Naive thymus-derived CD8-positive, alpha-beta T cell (primary cell): ENCODE data around the gene PPFIA4. TPM values are rescaled to one million over a fixed set of nuclear protein-coding genes. Genes with fewer than 3 reads are reported as not detected.
A peak's percentile ranks its signal among the peaks of the same experiment; 100 is the strongest.
"Not testable (repeated sequence)": the region's sequence is repeated elsewhere in the genome, so short reads cannot be mapped to it uniquely, and the experiment has no call there.

Source experiments
- ATAC-seq, 2 donors: fragments of 150-1000 bp; cut with Tn5 transposase in 1 of 2; sonication (Bioruptor Pico), chemical (Tn5 transposase) in 1 of 2; 1 replicate in 1 of 2; 2 replicates in 1 of 2; pipeline ENCODE4 v1.10.0; 2021; ENCODE audit warnings: mild to moderate bottlenecking in 2 of 2, moderate library complexity in 2 of 2
- POLR2A ChIA-PET: fragments of 350-600 bp; sonication (Branson Sonifier 250); formaldehyde crosslinking; loops from one replicate; lab custom pipeline; 2021; ENCODE audit warnings: antibody characterized with exemption; lab: Charles Lee
- DNase-seq, 10 donors: peaks; one replicate each; pipeline versions ENCODE4 v3.0.0 to v3.0.0-alpha.2; 2020 to 2022
- H3K27ac Mint-ChIP-seq, 10 donors: one replicate each; pipeline ENCODE4 v1.8.0; 2020 to 2022; ENCODE audit warnings: mild to moderate bottlenecking in 10 of 10, mixed read lengths in 10 of 10, moderate library complexity in 4 of 10, inconsistent platforms in 1 of 10
- H3K27me3 Mint-ChIP-seq, 5 donors: one replicate each; pipeline ENCODE4 v1.8.0; 2021 to 2022; ENCODE audit warnings: mixed read lengths in 5 of 5
- H3K36me3 Mint-ChIP-seq, 3 donors: one replicate each; pipeline ENCODE4 v1.8.0; 2020 to 2022; ENCODE audit warnings: mixed read lengths in 3 of 3, mild to moderate bottlenecking in 2 of 3, inconsistent platforms in 1 of 3
- H3K4me1 Mint-ChIP-seq, 4 donors: one replicate each; pipeline ENCODE4 v1.8.0; 2021 to 2022; ENCODE audit warnings: mixed read lengths in 4 of 4
- H3K4me3 Mint-ChIP-seq, 10 donors: one replicate each; pipeline ENCODE4 v1.8.0; 2020 to 2022; ENCODE audit warnings: mild to moderate bottlenecking in 10 of 10, mixed read lengths in 10 of 10, moderate library complexity in 6 of 10, inconsistent platforms in 1 of 10
- H3K9me3 Mint-ChIP-seq, 9 donors: one replicate each; pipeline ENCODE4 v1.8.0; 2020 to 2022; ENCODE audit warnings: mixed read lengths in 9 of 9, mild to moderate bottlenecking in 3 of 9, inconsistent platforms in 1 of 9, moderate library complexity in 1 of 9
- polyA plus RNA-seq, 3 donors: library from polyadenylated mRNA; unstranded; fragments of 300-500 nt; fragmentation: Illumina TruSeq; gene quantifications; one replicate each; pipeline ENCODE4 v1.2.3, GENCODE V29; 2021
- total RNA-seq, 8 experiments: library from RNA in 2 of 8; stranded (reverse) in 2 of 8; gene quantifications; one replicate each; pipeline ENCODE4 v1.2.3 and lab custom pipeline; 2021 to 2026

Gene PPFIA4
- total and polyA plus RNA-seq, 5 experiments from 2014 or later, result 0.18 to 1.6 (median 1.4) TPM; not detected in 2

- DNase-seq, H3K27me3 Mint-ChIP-seq, H3K27ac Mint-ChIP-seq, ATAC-seq, H3K4me3 Mint-ChIP-seq: not testable (repeated sequence)
- peaks cover 4 to 11% (median 8%) of the 10 kb centered on the region in 4 donors for H3K4me1 Mint-ChIP-seq
- peaks cover 0 to 12% (median 0%) of the 10 kb centered on the region in 9 donors for H3K9me3 Mint-ChIP-seq
- peaks cover 0 to 60% (median 11%) of the 10 kb centered on the region in 3 donors for H3K36me3 Mint-ChIP-seq
- POLR2A ChIA-PET, result interaction anchor here (1.3 kb wide), 1 partner anchor 16 kb away, joined by 5 read pairs; the partner anchor contains the start of gene TMEM183A
Observed at GRCh38 chr1:203022855-203023254, 3.4 kb upstream of the PPFIA4 start.

- Mint-ChIP-seq H3K27ac (peak overlapping the region in 9 of 10 donors; percentile 66 to 95 (median 88)), H3K9me3 (peaks cover 0 to 12% (median 0%) of the 10 kb centered on the region in 9 donors), H3K27me3 (peaks cover 0 to 7% (median 0%) of the 10 kb centered on the region in 5 donors), H3K36me3 (peaks cover 0 to 32% (median 1%) of the 10 kb centered on the region in 3 donors), H3K4me3 (peak overlapping the region; percentile 50 to 90 (median 76)), H3K4me1 (peaks cover 6 to 11% (median 9%) of the 10 kb centered on the region in 4 donors)
- ATAC-seq (no peak), DNase-seq (no peak)
- POLR2A ChIA-PET, result interaction anchor here (1.3 to 2.1 kb wide), 2 partner anchors 18 to 71 kb away, joined by 3 to 9 read pairs; partner anchors contain the start of gene TMEM183A
Observed at GRCh38 chr1:203025686-203026030, 633 bp upstream of the PPFIA4 start.

GRCh38 chr1:203026666-203027663, 674 bp downstream of the PPFIA4 start:
- Mint-ChIP-seq H3K27ac (peak overlapping the region in 4 of 10 donors; percentile 40 to 82 (median 73)), H3K27me3 (peaks cover 0 to 7% (median 0%) of the 10 kb centered on the region in 5 donors), H3K36me3 (peaks cover 0 to 19% (median 0%) of the 10 kb centered on the region in 3 donors), H3K9me3 (peaks cover 0 to 12% (median 0%) of the 10 kb centered on the region in 9 donors), H3K4me1 (peaks cover 6 to 11% (median 10%) of the 10 kb centered on the region in 4 donors), H3K4me3 (peak overlapping the region; percentile 66 to 85 (median 80))
- no peak for DNase-seq
- peak; percentile 59 to 60 for ATAC-seq
- POLR2A ChIA-PET, result interaction anchor here (0.6 to 2.1 kb wide), 4 partner anchors 20 to 1072 kb away, joined by 3 to 9 read pairs (median 3); partner anchors contain the start of genes TIMM17A and TMEM183A

GRCh38 chr1:203028067-203028783, 1.9 kb downstream of the PPFIA4 start:
- H3K27ac Mint-ChIP-seq, result peak overlapping the region in 2 of 10 donors; percentile 12 to 28
- peaks cover 6 to 11% (median 10%) of the 10 kb centered on the region in 4 donors for H3K4me1 Mint-ChIP-seq
- ATAC-seq (no peak), DNase-seq (no peak)
- peak overlapping the region in 5 of 10 donors; percentile 31 to 85 (median 77) for H3K4me3 Mint-ChIP-seq
- H3K9me3 Mint-ChIP-seq, result peaks cover 0 to 12% (median 0%) of the 10 kb centered on the region in 9 donors
- peaks cover 0 to 7% (median 0%) of the 10 kb centered on the region in 5 donors for H3K27me3 Mint-ChIP-seq
- POLR2A ChIA-PET, result interaction anchor here (0.6 to 1.0 kb wide), 3 partner anchors 21 to 637 kb away, joined by 3 read pairs; partner anchors contain the start of gene TMEM183A
- H3K36me3 Mint-ChIP-seq, result peaks cover 0 to 10% (median 0%) of the 10 kb centered on the region in 3 donors

GRCh38 chr1:203028784-203029553, 2.7 kb downstream of the PPFIA4 start:
- no peak overlapping the region for H3K27ac Mint-ChIP-seq
- peaks cover 0 to 12% (median 0%) of the 10 kb centered on the region in 9 donors for H3K9me3 Mint-ChIP-seq
- peaks cover 6 to 11% (median 10%) of the 10 kb centered on the region in 4 donors for H3K4me1 Mint-ChIP-seq
- POLR2A ChIA-PET, result interaction anchor here (0.6 kb wide), 1 partner anchor 156 kb away, joined by 3 read pairs; no protein-coding TSS in a partner anchor
- H3K36me3 Mint-ChIP-seq, result peaks cover 0 to 4% (median 0%) of the 10 kb centered on the region in 3 donors
- DNase-seq, result no peak
- no peak for ATAC-seq
- H3K27me3 Mint-ChIP-seq, result peaks cover 0 to 7% (median 0%) of the 10 kb centered on the region in 5 donors
- no peak overlapping the region for H3K4me3 Mint-ChIP-seq

- ATAC-seq, result no peak
- peaks cover 0 to 8% (median 5%) of the 10 kb centered on the region in 4 donors for H3K4me1 Mint-ChIP-seq
- no peaks in the 10 kb centered on the region for H3K36me3 Mint-ChIP-seq
- H3K27me3 Mint-ChIP-seq, result peaks cover 0 to 7% (median 0%) of the 10 kb centered on the region in 5 donors
- DNase-seq, result no peak
- H3K4me3 Mint-ChIP-seq, result no peak overlapping the region
- peak overlapping the region in 1 of 10 donors; percentile 7 for H3K27ac Mint-ChIP-seq
- no peaks in the 10 kb centered on the region for H3K9me3 Mint-ChIP-seq
- POLR2A ChIA-PET, result no interaction called here
Observed at GRCh38 chr1:203031467-203031866, 5.2 kb downstream of the PPFIA4 start.

GRCh38 chr1:203033287-203033686, 7.0 kb downstream of the PPFIA4 start:
- Mint-ChIP-seq H3K9me3 (no peaks in the 10 kb centered on the region), H3K4me3 (no peak overlapping the region), H3K36me3 (no peaks in the 10 kb centered on the region), H3K27me3 (peaks cover 0 to 4% (median 0%) of the 10 kb centered on the region in 5 donors), H3K27ac (no peak overlapping the region), H3K4me1 (peaks cover 0 to 5% (median 0%) of the 10 kb centered on the region in 4 donors)
- POLR2A ChIA-PET, result no interaction called here
- DNase-seq, result no peak
- no peak for ATAC-seq

- Mint-ChIP-seq H3K36me3 (no peaks in the 10 kb centered on the region), H3K27me3 (peaks cover 0 to 2% (median under 1%) of the 10 kb centered on the region in 5 donors), H3K4me3 (no peak overlapping the region), H3K27ac (no peak overlapping the region), H3K4me1 (peaks cover 0 to 2% (median 0%) of the 10 kb centered on the region in 4 donors), H3K9me3 (no peaks in the 10 kb centered on the region)
- DNase-seq (no peak), ATAC-seq (no peak)
- POLR2A ChIA-PET, result no interaction called here
Observed at GRCh38 chr1:203033917-203034316, 7.6 kb downstream of the PPFIA4 start.

- Mint-ChIP-seq H3K36me3 (no peaks in the 10 kb centered on the region), H3K4me1 (peaks cover 4 to 6% (median 5%) of the 10 kb centered on the region in 4 donors), H3K27me3 (peaks cover 4 to 8% (median 5%) of the 10 kb centered on the region in 5 donors), H3K4me3 (no peak overlapping the region), H3K9me3 (no peaks in the 10 kb centered on the region), H3K27ac (no peak overlapping the region)
- no peak for ATAC-seq
- POLR2A ChIA-PET, result interaction anchor here (0.5 kb wide), 1 partner anchor 49 kb away, joined by 5 read pairs; no protein-coding TSS in a partner anchor
- DNase-seq, result no peak
Observed at GRCh38 chr1:203034422-203035110, 8.3 kb downstream of the PPFIA4 start.

- no peaks in the 10 kb centered on the region for H3K9me3 Mint-ChIP-seq
- no peak overlapping the region for H3K4me3 Mint-ChIP-seq
- H3K36me3 Mint-ChIP-seq, result no peaks in the 10 kb centered on the region
- POLR2A ChIA-PET, result interaction anchor here (0.5 kb wide), 1 partner anchor 49 kb away, joined by 5 read pairs; no protein-coding TSS in a partner anchor
- peaks cover 4 to 8% (median 5%) of the 10 kb centered on the region in 4 donors for H3K4me1 Mint-ChIP-seq
- H3K27ac Mint-ChIP-seq, result no peak overlapping the region
- DNase-seq (no peak), ATAC-seq (no peak)
- H3K27me3 Mint-ChIP-seq, result peaks cover 4 to 11% (median 7%) of the 10 kb centered on the region in 5 donors
Observed at GRCh38 chr1:203035111-203036000, 9.1 kb downstream of the PPFIA4 start.
